22Rv1 (cell line): ENCODE measurements around the gene RRP36.

Source experiments
- H3K27ac ChIP-seq: fragments of 450-650 bp; 2 replicates; pipeline ENCODE4 v1.5.1; 2017
- ZFX ChIP-seq: fragments of 450-650 bp; IDR thresholded peaks from 2 replicates; pipeline ENCODE4 v1.6.1; 2017; ENCODE audit warnings: antibody characterized with exemption, borderline replicate concordance
- TF ChIP-seq, protein P1 (sequence below): fragments of 450-650 bp; IDR thresholded peaks from 2 replicates; pipeline ENCODE4 v1.5.1; 2017; ENCODE audit warnings: mild to moderate bottlenecking

Gene RRP36

GRCh38 chr6:43029120-43029519 lies 7.7 kb downstream of the RRP36 start:
- TF ChIP-seq, protein P1, sequence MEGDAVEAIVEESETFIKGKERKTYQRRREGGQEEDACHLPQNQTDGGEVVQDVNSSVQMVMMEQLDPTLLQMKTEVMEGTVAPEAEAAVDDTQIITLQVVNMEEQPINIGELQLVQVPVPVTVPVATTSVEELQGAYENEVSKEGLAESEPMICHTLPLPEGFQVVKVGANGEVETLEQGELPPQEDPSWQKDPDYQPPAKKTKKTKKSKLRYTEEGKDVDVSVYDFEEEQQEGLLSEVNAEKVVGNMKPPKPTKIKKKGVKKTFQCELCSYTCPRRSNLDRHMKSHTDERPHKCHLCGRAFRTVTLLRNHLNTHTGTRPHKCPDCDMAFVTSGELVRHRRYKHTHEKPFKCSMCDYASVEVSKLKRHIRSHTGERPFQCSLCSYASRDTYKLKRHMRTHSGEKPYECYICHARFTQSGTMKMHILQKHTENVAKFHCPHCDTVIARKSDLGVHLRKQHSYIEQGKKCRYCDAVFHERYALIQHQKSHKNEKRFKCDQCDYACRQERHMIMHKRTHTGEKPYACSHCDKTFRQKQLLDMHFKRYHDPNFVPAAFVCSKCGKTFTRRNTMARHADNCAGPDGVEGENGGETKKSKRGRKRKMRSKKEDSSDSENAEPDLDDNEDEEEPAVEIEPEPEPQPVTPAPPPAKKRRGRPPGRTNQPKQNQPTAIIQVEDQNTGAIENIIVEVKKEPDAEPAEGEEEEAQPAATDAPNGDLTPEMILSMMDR, result no peak
- no peak overlapping the region for H3K27ac ChIP-seq

- 0 out of 2 replicates have a peak overlapping the region, but pooled peaks have one; percentile 12 for H3K27ac ChIP-seq
Measured at GRCh38 chr6:43032326-43032725, 10.9 kb downstream of the RRP36 start.

DNA sequence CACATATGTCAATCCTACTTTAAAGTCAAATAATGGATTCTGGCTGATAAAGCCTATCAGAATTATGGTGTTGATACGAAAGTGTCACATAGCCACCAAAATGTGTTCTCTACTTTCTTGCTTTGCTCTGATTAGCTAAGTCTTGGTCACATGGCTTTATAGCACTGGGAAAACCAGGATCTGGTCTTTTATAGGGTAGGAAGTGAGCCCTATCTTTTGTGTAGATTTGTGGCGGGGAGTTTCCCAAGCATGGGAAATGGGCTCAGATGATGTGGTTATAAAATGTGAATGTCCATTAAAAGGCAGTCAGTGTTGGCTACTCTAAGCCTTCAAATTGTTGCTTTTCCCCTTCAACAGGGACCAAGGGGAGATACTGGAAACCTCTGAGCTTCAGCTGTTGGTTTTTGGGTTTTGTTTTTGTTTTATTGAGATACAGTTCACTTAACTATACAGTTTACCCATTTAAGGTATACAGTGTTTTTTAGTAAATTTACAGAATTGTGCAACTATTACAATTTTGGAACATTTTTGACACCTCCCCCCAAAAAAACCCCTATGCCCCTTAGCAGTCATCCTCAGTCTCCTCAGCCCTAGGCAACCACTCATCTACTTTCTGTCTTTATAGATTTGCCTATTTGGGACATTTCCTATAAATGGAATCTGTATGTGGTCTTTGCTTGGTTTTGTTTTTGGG lies 12.2 kb downstream of the RRP36 start:
- no peak for TF ChIP-seq ZFX
- TF ChIP-seq, protein P1, result no peak
- H3K27ac ChIP-seq, result no peak overlapping the region

More at GRCh38 chr6:43032326-43032725, 10.9 kb downstream of the RRP36 start:
- TF ChIP-seq, protein P1, result no peak
- TF ChIP-seq ZFX, result no peak

- no peak overlapping the region for H3K27ac ChIP-seq
- no peak for TF ChIP-seq ZFX
- TF ChIP-seq, protein P1, result no peak
Measured at GRCh38 chr6:43034190-43034525, 12.7 kb downstream of the RRP36 start.

DNA sequence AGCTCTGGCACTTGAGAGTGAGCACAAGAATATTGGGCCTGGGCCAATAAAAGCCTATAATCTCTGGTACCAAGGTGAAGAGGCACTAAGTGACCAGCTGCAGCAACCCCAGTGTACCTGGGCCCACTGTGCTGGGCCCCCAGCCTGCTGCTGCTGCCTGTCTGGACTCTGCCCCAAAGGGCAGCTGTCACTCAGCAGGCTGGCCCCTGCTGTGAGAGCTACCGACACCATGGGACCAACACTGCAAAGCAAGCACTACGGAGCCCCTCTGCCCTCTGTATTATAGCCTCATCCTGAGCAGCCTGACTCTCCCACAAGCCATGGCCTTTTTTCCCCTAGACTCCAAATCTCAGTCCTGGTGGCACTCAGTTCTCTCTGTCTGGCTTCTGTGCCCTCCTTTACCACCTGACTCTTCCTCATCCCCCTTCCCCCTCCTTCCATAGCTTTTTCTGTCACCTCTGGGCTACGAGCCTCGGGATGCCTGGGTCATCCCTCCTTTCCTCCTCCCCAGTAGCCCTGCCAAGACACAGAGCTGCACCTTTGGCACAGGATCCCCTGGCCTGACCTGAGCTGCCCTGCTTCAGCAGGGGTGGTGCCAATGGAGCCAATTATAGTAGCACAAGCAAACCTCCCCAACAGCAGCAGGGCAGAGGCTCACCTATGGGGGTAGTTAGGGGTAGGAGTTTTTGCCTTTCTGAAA lies 14.2 kb downstream of the RRP36 start:
- H3K27ac ChIP-seq, result no peak overlapping the region
- TF ChIP-seq ZFX, result no peak
- TF ChIP-seq, protein P1, result no peak

DNA sequence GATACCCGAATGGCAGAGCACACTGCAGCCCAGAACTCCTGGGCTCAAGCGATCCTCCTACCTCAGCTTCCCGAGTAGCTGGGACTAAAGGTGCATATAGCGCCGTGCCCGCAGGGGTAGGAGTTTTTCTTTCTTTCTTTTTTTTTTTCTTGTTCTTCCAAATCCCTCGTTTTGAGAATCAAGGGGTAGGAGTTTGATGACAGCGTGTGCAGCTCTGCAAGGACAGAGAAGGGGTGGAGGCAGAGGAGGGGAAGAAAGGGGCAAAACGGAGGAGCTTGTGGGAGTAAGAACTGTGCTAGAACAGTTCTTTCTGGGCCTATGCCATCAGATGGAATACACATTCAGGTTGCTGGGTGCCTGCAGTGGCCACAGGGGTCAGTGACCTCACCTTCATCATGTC lies 15.3 kb downstream of the RRP36 start:
- H3K27ac ChIP-seq, result no peak overlapping the region
- TF ChIP-seq, protein P1, result no peak
- no peak for TF ChIP-seq ZFX

- H3K27ac ChIP-seq, result no peak overlapping the region
- TF ChIP-seq, protein P1, result no peak
- no peak for TF ChIP-seq ZFX
Measured at GRCh38 chr6:43037197-43037596, 15.8 kb downstream of the RRP36 start.
